ENCODE data around the gene TRO.

GRCh38 chrX:54937416-54937815, 16.8 kb downstream of the TRO start:
- no peak for TF ChIP-seq ZNF565 (CRISPR knock-in tag; conservative IDR thresholded peaks at IDR 0.05; ENCODE audit: low read depth)
- no peak for TF ChIP-seq OSR1 (CRISPR knock-in tag; IDR thresholded peaks at IDR 0.05)
- TF ChIP-seq ZC3H10 (CRISPR knock-in tag; IDR thresholded peaks at IDR 0.05) = no peak

Measured in SK-N-SH treated with all-trans-retinoic acid at 6 μM for 48 hours (cell line).